Measurements from ENCODE around the gene INPP5D. TPM values are rescaled to one million over a fixed set of nuclear protein-coding genes. Genes with fewer than 3 reads are reported as not detected.

The INPP5D gene
- total RNA-seq, 1 experiment from 2014 or later, result 12.7 TPM

GRCh38 chr2:233076749-233077148 is 16.6 kb downstream of the INPP5D start:
- Histone ChIP-seq H3K14ac (ENCODE audit: insufficient read depth, low read length) (no peak overlapping the region), H3K9me3 (ENCODE audit: control insufficient read depth, low read depth, low read length) (no peaks in the 10 kb centered on the region), H3K4ac (ENCODE audit: low read depth, low read length) (no peak overlapping the region), H2BK12ac (ENCODE audit: insufficient read length, low read depth, low read length) (no peak overlapping the region), H4K8ac (replicated peaks; ENCODE audit: insufficient read length, low read depth, low read length) (no peak overlapping the region), H4K20me1 (ENCODE audit: control insufficient read depth, insufficient read depth, insufficient read length) (no peaks in the 10 kb centered on the region), H2AK5ac (ENCODE audit: insufficient read length, low read length) (no peak overlapping the region), H2AFZ (ENCODE audit: low read length) (no peak overlapping the region), H3K27ac (ENCODE audit: insufficient read length, low read depth, low read length) (no peak overlapping the region), H2BK5ac (ENCODE audit: insufficient read length, low read length) (no peak overlapping the region), H3K56ac (ENCODE audit: insufficient read length, low read depth, low read length) (no peak overlapping the region), H3K23me2 (ENCODE audit: insufficient read length, low read depth, low read length, poor library complexity, severe bottlenecking) (no peaks in the 10 kb centered on the region), H3K79me2 (ENCODE audit: insufficient read depth, low read length) (no peaks in the 10 kb centered on the region), H3K18ac (ENCODE audit: insufficient read length, low read depth, low read length) (no peak overlapping the region), H3K9ac (ENCODE audit: extremely low read depth, insufficient read length, low read length) (no peak overlapping the region), H2BK120ac (ENCODE audit: low read depth, low read length, poor library complexity, severe bottlenecking) (no peak overlapping the region), H4K91ac (ENCODE audit: insufficient read length, low read depth, low read length) (no peak overlapping the region), H3K4me2 (ENCODE audit: insufficient read depth, insufficient read length, low read length) (no peak overlapping the region), H3K27me3 (ENCODE audit: insufficient read depth, low read length) (no peaks in the 10 kb centered on the region), H3K79me1 (ENCODE audit: insufficient read depth, low read depth, low read length, poor library complexity, severe bottlenecking) (no peaks in the 10 kb centered on the region), H4K5ac (ENCODE audit: insufficient read length, low read depth, low read length) (no peak overlapping the region), H3T11ph (ENCODE audit: low read length) (no peak overlapping the region), H3K4me1 (ENCODE audit: insufficient read depth, low read length) (peaks cover 4% of the 10 kb centered on the region; the same call in 1 of the 2 replicates), H2BK20ac (ENCODE audit: low read depth, low read length, poor library complexity, severe bottlenecking) (no peak overlapping the region), H3K23ac (ENCODE audit: insufficient read length, low read depth, low read length) (no peak overlapping the region), H2BK15ac (ENCODE audit: low read depth, low read length) (no peak overlapping the region)
- DNase-seq, result no peak
- no peaks in the 10 kb centered on the region for H3K36me3 Mint-ChIP-seq (ENCODE audit: insufficient read depth in 1 of 3, low read depth in 3 of 3)
- TF ChIP-seq CTCF (conservative IDR thresholded peaks at IDR 0.05), result no peak
- H3K27ac Mint-ChIP-seq, result no peak overlapping the region
- peaks cover 0 to 8% of the 10 kb centered on the region in 2 experiments; a peak in 3 of 4 replicates for H3K4me1 Mint-ChIP-seq
- peaks cover 2 to 4% of the 10 kb centered on the region in 2 experiments; a peak in 3 of 5 replicates for H3K9me3 Mint-ChIP-seq
- WGBS (ENCODE audit: extremely low coverage, insufficient read length, low lambda C conversion rate), result no CpG with 5 or more reads among the region's 3 CpGs
- no peak overlapping the region for H3K4me3 Mint-ChIP-seq
- peaks cover 2% of the 10 kb centered on the region; the same call in 1 of the 2 replicates for H3K27me3 Mint-ChIP-seq (ENCODE audit: low read depth)
